Natural killer cell (primary cell): Measurements from ENCODE around the gene PDE10A. TPM values are rescaled to one million over a fixed set of nuclear protein-coding genes. Genes with fewer than 3 reads are reported as not detected.

Experiments used
- ATAC-seq, 3 donors: fragments of 150-1000 bp in 2 of 3; fragments of 200-7000 bp in 1 of 3; cut with Tn5 transposase; 1 replicate in 1 of 3; 2 replicates in 2 of 3; pipeline ENCODE4 v1.10.0; 2021; ENCODE audit warnings: mild to moderate bottlenecking in 2 of 3, moderate library complexity in 2 of 3
- DNase-seq, 2 donors: peaks; one replicate each; pipeline versions ENCODE4 v3.0.0 to v3.0.0-alpha.2; 2013 to 2021; ENCODE audit warnings: mixed read lengths in 1 of 2
- H3K27ac ChIP-seq: one replicate; pipeline ENCODE4 v1.5.1; 2013; ENCODE audit warnings: mild to moderate bottlenecking, low read length
- H3K27me3 ChIP-seq: one replicate; pipeline ENCODE4 v1.6.1; 2013; ENCODE audit warnings: low read length; ENCODE audit not compliant: control insufficient read depth, insufficient read depth
- H3K36me3 ChIP-seq: one replicate; pipeline ENCODE4 v1.6.1; 2013; ENCODE audit warnings: low read length; ENCODE audit not compliant: control insufficient read depth, insufficient read depth
- H3K4me1 ChIP-seq: one replicate; pipeline ENCODE4 v1.6.1; 2013; ENCODE audit warnings: low read length; ENCODE audit not compliant: control insufficient read depth, insufficient read depth
- H3K4me3 ChIP-seq: one replicate; pipeline ENCODE4 v1.5.1; 2013; ENCODE audit warnings: low read length
- H3K9me3 ChIP-seq: one replicate; pipeline ENCODE4 v1.6.1; 2013; ENCODE audit warnings: low read length; ENCODE audit not compliant: control insufficient read depth, insufficient read depth
- H3K27ac Mint-ChIP-seq, 2 donors: one replicate each; pipeline ENCODE4 v1.8.0; 2022; ENCODE audit warnings: mild to moderate bottlenecking in 2 of 2, mixed read lengths in 2 of 2, moderate library complexity in 1 of 2
- H3K27me3 Mint-ChIP-seq, 2 donors: one replicate each; pipeline ENCODE4 v1.8.0; 2022; ENCODE audit warnings: low read depth in 2 of 2, mixed read lengths in 2 of 2
- H3K36me3 Mint-ChIP-seq: one replicate; pipeline ENCODE4 v1.8.0; 2022; ENCODE audit warnings: mixed read lengths
- H3K4me1 Mint-ChIP-seq, 2 donors: one replicate each; pipeline ENCODE4 v1.8.0; 2022; ENCODE audit warnings: mixed read lengths in 2 of 2
- H3K4me3 Mint-ChIP-seq: one replicate; pipeline ENCODE4 v1.8.0; 2022; ENCODE audit warnings: mild to moderate bottlenecking, moderate library complexity, mixed read lengths
- H3K9me3 Mint-ChIP-seq, 2 donors: one replicate each; pipeline ENCODE4 v1.8.0; 2022; ENCODE audit warnings: mixed read lengths in 2 of 2
- WGBS: methylation state at CpG from one replicate; pipeline ENCODE4 v1.1.7; 2013; ENCODE audit warnings: missing lambda C conversion rate; ENCODE audit not compliant: insufficient coverage; 5-methylcytosine and 5-hydroxymethylcytosine counted together
- intact Hi-C: fragments of 100-400 bp; cut with micrococcal nuclease; formaldehyde crosslinking; loops from one replicate; pipeline ENCODE4 v1.14.2; 2022
- total RNA-seq, 4 donors: library from RNA; stranded (reverse); fragments of 120-200 nt in 1 of 4; gene quantifications; one replicate each; pipeline versions ENCODE4 v1.2.3 to v1.2.4, GENCODE V29; 2013 to 2022
- TF ChIP-seq, protein P1 (sequence below): fragments of 200-600 bp; IDR thresholded peaks from one replicate; pipeline ENCODE4 v1.8.0; 2022; ENCODE audit warnings: antibody characterized with exemption

Gene PDE10A
- total RNA-seq, 3 donors from 2014 or later (not counting 1 experiment from before 2014, with no cell fraction given), result not detected

DNA sequence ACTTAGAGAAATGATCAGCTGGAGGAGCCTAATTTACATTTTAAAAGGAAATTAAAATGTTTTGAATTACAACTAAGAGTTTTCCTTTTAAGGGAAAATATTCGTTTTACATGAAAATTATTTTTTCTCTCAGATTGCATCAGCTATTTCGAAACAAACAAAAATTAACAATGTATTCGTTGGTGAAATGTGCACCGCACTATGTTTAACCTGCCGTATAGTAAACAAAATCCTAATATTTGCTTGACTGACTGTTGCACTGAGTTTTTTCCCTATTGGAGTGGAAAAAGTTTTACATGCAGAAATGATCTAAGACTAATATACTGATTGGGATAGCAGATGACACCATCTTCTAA is 5.7 kb downstream of the PDE10A start:
- intact Hi-C loops, result no loop called here
- Histone ChIP-seq H3K4me1 (peaks cover 9% of the 10 kb centered on the region), H3K27ac (no peak overlapping the region), H3K36me3 (no peaks in the 10 kb centered on the region), H3K9me3 (no peaks in the 10 kb centered on the region), H3K27me3 (peaks cover 7% of the 10 kb centered on the region), H3K4me3 (no peak overlapping the region)
- TF ChIP-seq, protein P1, sequence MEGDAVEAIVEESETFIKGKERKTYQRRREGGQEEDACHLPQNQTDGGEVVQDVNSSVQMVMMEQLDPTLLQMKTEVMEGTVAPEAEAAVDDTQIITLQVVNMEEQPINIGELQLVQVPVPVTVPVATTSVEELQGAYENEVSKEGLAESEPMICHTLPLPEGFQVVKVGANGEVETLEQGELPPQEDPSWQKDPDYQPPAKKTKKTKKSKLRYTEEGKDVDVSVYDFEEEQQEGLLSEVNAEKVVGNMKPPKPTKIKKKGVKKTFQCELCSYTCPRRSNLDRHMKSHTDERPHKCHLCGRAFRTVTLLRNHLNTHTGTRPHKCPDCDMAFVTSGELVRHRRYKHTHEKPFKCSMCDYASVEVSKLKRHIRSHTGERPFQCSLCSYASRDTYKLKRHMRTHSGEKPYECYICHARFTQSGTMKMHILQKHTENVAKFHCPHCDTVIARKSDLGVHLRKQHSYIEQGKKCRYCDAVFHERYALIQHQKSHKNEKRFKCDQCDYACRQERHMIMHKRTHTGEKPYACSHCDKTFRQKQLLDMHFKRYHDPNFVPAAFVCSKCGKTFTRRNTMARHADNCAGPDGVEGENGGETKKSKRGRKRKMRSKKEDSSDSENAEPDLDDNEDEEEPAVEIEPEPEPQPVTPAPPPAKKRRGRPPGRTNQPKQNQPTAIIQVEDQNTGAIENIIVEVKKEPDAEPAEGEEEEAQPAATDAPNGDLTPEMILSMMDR, result no peak
- Mint-ChIP-seq H3K36me3 (no peaks in the 10 kb centered on the region), H3K9me3 (no peaks in the 10 kb centered on the region), H3K4me3 (no peak overlapping the region), H3K27me3 (peaks cover 21 to 25% of the 10 kb centered on the region in 2 donors), H3K4me1 (no peaks in the 10 kb centered on the region), H3K27ac (no peak overlapping the region)
- DNase-seq, result no peak
- 95% methylated on average over 5 of the region's 5 CpGs for WGBS
- ATAC-seq, result no peak

DNA sequence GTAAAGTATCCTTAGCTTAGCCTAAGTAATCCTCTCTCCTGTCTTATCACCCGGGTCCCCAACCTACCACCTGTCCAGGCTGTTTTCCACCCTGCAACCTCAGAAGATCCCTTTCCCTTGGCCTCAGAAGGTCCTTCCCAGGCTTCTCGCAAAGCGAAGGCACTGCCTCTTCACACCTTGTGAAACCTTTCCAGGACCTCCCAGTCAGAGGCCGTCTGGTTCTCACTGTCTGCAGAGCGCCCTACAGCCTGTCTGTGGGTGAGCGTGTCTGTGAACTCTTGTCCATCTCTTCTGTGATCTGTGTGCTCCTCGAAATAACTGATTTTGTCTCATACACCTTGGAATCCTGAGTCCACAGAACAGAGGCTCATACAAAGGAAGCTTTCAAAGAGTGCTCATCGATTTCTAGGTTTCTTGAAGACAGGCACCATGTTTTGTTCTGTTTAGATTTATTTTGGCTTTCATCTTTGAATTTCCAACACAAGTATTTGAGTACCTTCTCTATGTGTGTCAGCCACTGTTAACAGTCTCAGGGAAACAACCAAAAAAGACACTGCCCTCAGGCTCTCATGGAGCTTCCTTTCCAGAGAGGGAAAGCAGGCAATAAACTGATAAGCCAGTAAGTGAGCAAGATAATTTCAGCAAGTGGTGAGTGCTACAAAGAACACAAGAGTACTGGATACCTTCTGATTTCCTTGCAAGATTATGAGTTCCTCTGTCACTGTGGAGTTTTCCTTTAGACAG is 6.3 kb downstream of the PDE10A start:
- H3K4me3 ChIP-seq, result no peak overlapping the region
- Mint-ChIP-seq H3K27ac (no peak overlapping the region), H3K36me3 (no peaks in the 10 kb centered on the region), H3K4me1 (no peaks in the 10 kb centered on the region), H3K9me3 (no peaks in the 10 kb centered on the region), H3K4me3 (no peak overlapping the region), H3K27me3 (peaks cover 21 to 25% of the 10 kb centered on the region in 2 donors)
- 84% methylated on average over 8 of the region's 8 CpGs for WGBS
- H3K9me3 ChIP-seq, result no peaks in the 10 kb centered on the region
- H3K36me3 ChIP-seq, result no peaks in the 10 kb centered on the region
- intact Hi-C loops, result no loop called here
- H3K27ac ChIP-seq, result no peak overlapping the region
- TF ChIP-seq, protein P1, result no peak
- peaks cover 7% of the 10 kb centered on the region for H3K27me3 ChIP-seq
- peaks cover 8% of the 10 kb centered on the region for H3K4me1 ChIP-seq
- no peak for ATAC-seq
- no peak for DNase-seq

DNA sequence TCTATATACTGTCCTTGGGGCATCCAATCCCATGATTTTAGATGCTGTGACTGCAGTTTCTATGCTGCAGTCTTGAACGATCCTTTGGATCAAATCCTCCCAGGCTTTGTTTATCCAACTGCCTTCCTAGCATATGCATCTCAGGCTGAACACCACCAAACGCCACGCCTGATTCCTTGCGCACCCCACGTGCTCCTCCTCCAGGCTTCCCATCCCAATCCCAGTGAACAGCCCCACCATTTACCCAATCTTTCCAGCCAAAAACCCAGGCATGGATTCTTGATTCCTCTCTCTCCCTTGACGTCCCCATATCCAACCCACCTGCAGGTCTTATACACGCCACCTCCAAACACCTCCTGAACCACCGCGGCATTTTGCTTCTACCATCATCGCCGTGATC is 7.8 kb downstream of the PDE10A start:
- Histone ChIP-seq H3K27ac (no peak overlapping the region), H3K27me3 (peaks cover 3% of the 10 kb centered on the region), H3K4me3 (no peak overlapping the region), H3K4me1 (no peaks in the 10 kb centered on the region), H3K36me3 (no peaks in the 10 kb centered on the region), H3K9me3 (no peaks in the 10 kb centered on the region)
- H3K4me1 Mint-ChIP-seq, result no peaks in the 10 kb centered on the region
- 94% methylated on average over 11 of the region's 11 CpGs for WGBS
- H3K4me3 Mint-ChIP-seq, result no peak overlapping the region
- H3K9me3 Mint-ChIP-seq, result no peaks in the 10 kb centered on the region
- ATAC-seq (no peak), DNase-seq (no peak)
- TF ChIP-seq, protein P1, result no peak
- no peaks in the 10 kb centered on the region for H3K36me3 Mint-ChIP-seq
- no peak overlapping the region for H3K27ac Mint-ChIP-seq
- peaks cover 16 to 25% of the 10 kb centered on the region in 2 donors for H3K27me3 Mint-ChIP-seq
- intact Hi-C loops, result no loop called here

DNA sequence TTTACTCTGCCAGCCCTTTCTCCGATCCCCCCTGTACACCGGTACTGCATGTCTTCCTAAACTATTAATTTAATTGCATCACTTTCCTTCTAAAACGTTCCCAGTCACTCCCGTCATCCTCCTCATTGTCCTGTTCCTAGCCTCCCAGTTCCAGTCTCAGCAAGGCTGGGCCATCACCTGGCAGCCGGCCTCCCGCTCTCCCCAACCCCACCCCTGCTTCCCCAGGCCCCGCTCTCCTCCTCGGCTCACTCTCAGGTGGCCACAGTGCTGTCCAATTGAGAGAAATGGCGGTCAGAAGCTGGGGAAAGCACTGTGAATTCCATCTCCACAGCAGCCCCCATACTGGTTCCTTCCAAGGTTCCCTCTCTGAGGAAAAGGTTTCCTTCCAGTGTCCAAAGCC is 8.9 kb downstream of the PDE10A start:
- peaks cover 10 to 15% of the 10 kb centered on the region in 2 donors for H3K27me3 Mint-ChIP-seq
- intact Hi-C loops, result no loop called here

More for the DNA sequence above, 8.9 kb downstream of the PDE10A start:
- no peaks in the 10 kb centered on the region for H3K9me3 Mint-ChIP-seq
- H3K9me3 ChIP-seq, result no peaks in the 10 kb centered on the region
- H3K27ac Mint-ChIP-seq, result no peak overlapping the region
- H3K4me1 ChIP-seq, result no peaks in the 10 kb centered on the region
- 88% methylated on average over 9 of the region's 9 CpGs for WGBS
- no peaks in the 10 kb centered on the region for H3K36me3 Mint-ChIP-seq
- TF ChIP-seq, protein P1, result no peak
- no peak for DNase-seq
- H3K27me3 ChIP-seq, result no peaks in the 10 kb centered on the region
- no peak overlapping the region for H3K27ac ChIP-seq
- H3K4me3 ChIP-seq, result no peak overlapping the region
- no peaks in the 10 kb centered on the region for H3K4me1 Mint-ChIP-seq
- ATAC-seq, result no peak
- H3K4me3 Mint-ChIP-seq, result no peak overlapping the region
- no peaks in the 10 kb centered on the region for H3K36me3 ChIP-seq
